H1 (cell line): ENCODE data around the gene TCERG1. TPM values are rescaled to one million over a fixed set of nuclear protein-coding genes. Genes with fewer than 3 reads are reported as not detected.

ENCODE experiments used
- CTCF ChIA-PET: fragments of 300-600 bp; sonication (Branson Sonifier 250); formaldehyde crosslinking; loops from one replicate; lab custom pipeline; 2021; ENCODE audit not compliant: partially characterized antibody; lab: Charles Lee
- POLR2A ChIA-PET: fragments of 300-600 bp; sonication (Branson Sonifier 250); formaldehyde crosslinking; loops from one replicate; lab custom pipeline; 2021; ENCODE audit warnings: inconsistent platforms; ENCODE audit not compliant: partially characterized antibody; lab: Charles Lee
- DNase-seq, 2 experiments: peaks; one replicate each; pipeline versions ENCODE4 v3.0.0 to v3.0.0-alpha.2; 2010 to 2022; ENCODE audit warnings: low spot score in 2 of 2, low read depth in 1 of 2, mixed read lengths in 1 of 2
- FAIRE-seq: peaks from 2 replicates; lab custom pipeline; 2011; peaks lifted over from hg19 to GRCh38; lab: Jason Lieb, UNC
- H2AFZ ChIP-seq: 2 replicates; pipeline ENCODE4 v1.8.1; 2012; ENCODE audit warnings: low read length, inconsistent platforms
- H2AK5ac ChIP-seq: 2 replicates; pipeline ENCODE4 v1.6.1; 2013; ENCODE audit warnings: low read depth, low read length
- H2BK120ac ChIP-seq: replicated peaks from 2 replicates; pipeline ENCODE3; 2013; ENCODE audit warnings: low read depth, low read length, inconsistent platforms
- H2BK12ac ChIP-seq: 2 replicates; pipeline ENCODE4 v1.6.1; 2013; ENCODE audit warnings: low read depth, low read length
- H2BK15ac ChIP-seq: 2 replicates; pipeline ENCODE4 v1.6.1; 2013; ENCODE audit warnings: low read length
- H2BK20ac ChIP-seq: 2 replicates; pipeline ENCODE4 v1.6.1; 2013; ENCODE audit warnings: low read length
- H2BK5ac ChIP-seq: 2 replicates; pipeline ENCODE4 v1.6.1; 2013; ENCODE audit warnings: low read depth, low read length
- H3K14ac ChIP-seq: 2 replicates; pipeline ENCODE4 v1.6.1; 2013; ENCODE audit warnings: inconsistent platforms; ENCODE audit not compliant: insufficient read length
- H3K18ac ChIP-seq: 2 replicates; pipeline ENCODE4 v1.6.1; 2013; ENCODE audit warnings: low read length; ENCODE audit errors: extremely low read depth
- H3K23ac ChIP-seq: 2 replicates; pipeline ENCODE4 v1.6.1; 2013; ENCODE audit warnings: inconsistent platforms; ENCODE audit not compliant: insufficient read length
- H3K23me2 ChIP-seq: 2 replicates; pipeline ENCODE4 v1.6.1; 2013; ENCODE audit warnings: low read depth, low read length
- H3K27ac ChIP-seq: 2 replicates; pipeline ENCODE4 v1.6.1; 2011; ENCODE audit warnings: low read depth, low read length, inconsistent platforms
- H3K27me3 ChIP-seq, 4 experiments: replicated peaks in 1 of 4; 1 replicate in 1 of 4; 2 replicates in 3 of 4; pipeline versions ENCODE4 v1.6.1 to v1.8.1; 2011 to 2013; ENCODE audit warnings: low read length in 3 of 4, mild to moderate bottlenecking in 3 of 4, inconsistent platforms in 2 of 4, mixed read lengths in 2 of 4, moderate library complexity in 1 of 4; ENCODE audit not compliant: control insufficient read depth in 3 of 4, insufficient read depth in 3 of 4; ENCODE audit errors: extremely low read depth in 1 of 4
- H3K36me3 ChIP-seq, 4 experiments: 2 replicates each; pipeline versions ENCODE4 v1.6.1 to v1.8.1; 2011 to 2013; ENCODE audit warnings: mild to moderate bottlenecking in 4 of 4, low read length in 3 of 4, moderate library complexity in 2 of 4, control low read depth in 1 of 4, inconsistent platforms in 1 of 4; ENCODE audit not compliant: insufficient read depth in 4 of 4, control insufficient read depth in 2 of 4
- H3K4ac ChIP-seq: replicated peaks from 2 replicates; pipeline ENCODE3; 2013; ENCODE audit warnings: low read length, low read depth, mixed read lengths, inconsistent platforms; ENCODE audit not compliant: insufficient read length
- H3K4me1 ChIP-seq, 4 experiments: replicated peaks in 1 of 4; 1 replicate in 1 of 4; 2 replicates in 3 of 4; pipeline versions ENCODE4 v1.6.1 to v1.8.1; 2011 to 2013; ENCODE audit warnings: low read length in 3 of 4, inconsistent platforms in 2 of 4, mixed read lengths in 1 of 4; ENCODE audit not compliant: insufficient read depth in 4 of 4, control insufficient read depth in 3 of 4
- H3K4me2 ChIP-seq, 2 experiments: 2 replicates each; pipeline versions ENCODE4 v1.6.1 to v1.8.1; 2011 to 2013; ENCODE audit warnings: low read depth in 2 of 2, low read length in 2 of 2, control low read depth in 1 of 2, inconsistent platforms in 1 of 2, mild to moderate bottlenecking in 1 of 2; ENCODE audit not compliant: insufficient read depth in 1 of 2
- H3K4me3 ChIP-seq, 4 experiments: fragments of 200-600, 300-600 bp in 1 of 4; sonication (generic), shearing (Covaris generic), sonication (Bioruptor Twin) in 1 of 4; 2 replicates each; pipeline versions ENCODE4 v1.5.1 to v1.8.1; 2011 to 2016; ENCODE audit warnings: low read length in 4 of 4, low read depth in 3 of 4, control low read depth in 2 of 4, inconsistent platforms in 2 of 4, mild to moderate bottlenecking in 2 of 4, mixed read lengths in 1 of 4, moderate library complexity in 1 of 4; ENCODE audit not compliant: insufficient read depth in 2 of 4; ENCODE audit errors: extremely low read depth in 1 of 4
- H3K56ac ChIP-seq: replicated peaks from 2 replicates; pipeline ENCODE3; 2013; ENCODE audit warnings: low read depth, mild to moderate bottlenecking, mixed read lengths, low read length, inconsistent platforms; ENCODE audit not compliant: insufficient read length
- H3K79me1 ChIP-seq: 2 replicates; pipeline ENCODE4 v1.6.1; 2013; ENCODE audit warnings: low read depth, low read length, control low read depth
- H3K79me2 ChIP-seq, 2 experiments: 2 replicates each; pipeline versions ENCODE4 v1.6.1 to v1.8.1; 2012 to 2013; ENCODE audit warnings: low read length in 2 of 2, mild to moderate bottlenecking in 2 of 2, inconsistent platforms in 1 of 2; ENCODE audit not compliant: insufficient read depth in 2 of 2, control insufficient read depth in 1 of 2
- H3K9ac ChIP-seq, 4 experiments: replicated peaks in 1 of 4; 1 replicate in 1 of 4; 2 replicates in 3 of 4; pipeline versions ENCODE4 v1.6.1 to v1.8.1; 2011 to 2013; ENCODE audit warnings: low read depth in 3 of 4, low read length in 3 of 4, control low read depth in 2 of 4, mild to moderate bottlenecking in 2 of 4, moderate library complexity in 2 of 4, inconsistent platforms in 1 of 4; ENCODE audit errors: extremely low read depth in 1 of 4
- H3K9me3 ChIP-seq, 2 experiments: 2 replicates each; pipeline versions ENCODE4 v1.6.1 to v1.8.1; 2012 to 2013; ENCODE audit warnings: mild to moderate bottlenecking in 2 of 2, moderate library complexity in 2 of 2, control low read depth in 1 of 2, inconsistent platforms in 1 of 2, low read depth in 1 of 2, low read length in 1 of 2, mixed read lengths in 1 of 2; ENCODE audit not compliant: insufficient read depth in 2 of 2
- H4K20me1 ChIP-seq, 2 experiments: replicated peaks in 1 of 2; 2 replicates each; pipeline versions ENCODE3 to v1.8.1; 2011 to 2013; ENCODE audit warnings: inconsistent platforms in 2 of 2, low read length in 2 of 2, mild to moderate bottlenecking in 1 of 2; ENCODE audit not compliant: insufficient read depth in 2 of 2, control insufficient read depth in 1 of 2
- H4K5ac ChIP-seq: 2 replicates; pipeline ENCODE4 v1.6.1; 2013; ENCODE audit warnings: low read length, low read depth, mixed read lengths, inconsistent platforms; ENCODE audit not compliant: insufficient read length
- H4K8ac ChIP-seq: 2 replicates; pipeline ENCODE4 v1.8.0; 2013; ENCODE audit warnings: mild to moderate bottlenecking, moderate library complexity, low read length, inconsistent platforms; ENCODE audit not compliant: insufficient read depth; ENCODE audit errors: extremely low read depth
- H4K91ac ChIP-seq: replicated peaks from 2 replicates; pipeline ENCODE3; 2013; ENCODE audit warnings: low read length, mixed read lengths, inconsistent platforms; ENCODE audit not compliant: insufficient read length
- CBX8 ChIP-seq: fragments of 300-800, 300-1000 bp; sonication (generic); IDR thresholded peaks from 2 replicates; pipeline ENCODE4 v1.7.1; 2016; ENCODE audit warnings: low read depth, low read length, borderline replicate concordance
- EGR1 ChIP-seq: IDR thresholded peaks from 2 replicates; pipeline ENCODE4 v1.6.1; 2011; ENCODE audit warnings: low read depth, low read length, borderline replicate concordance
- EP300 ChIP-seq, 2 experiments: IDR thresholded peaks; 1 replicate in 1 of 2; 2 replicates in 1 of 2; pipeline ENCODE4 v1.6.1; 2011 to 2012; ENCODE audit warnings: low read depth in 2 of 2, low read length in 2 of 2, mild to moderate bottlenecking in 2 of 2, borderline replicate concordance in 1 of 2, inconsistent platforms in 1 of 2, moderate library complexity in 1 of 2
- JUN ChIP-seq: IDR thresholded peaks from 2 replicates; pipeline ENCODE4 v1.6.1; 2011; ENCODE audit warnings: low read depth, mild to moderate bottlenecking, improper control_type of control experiment, low read length
- KDM4A ChIP-seq: IDR thresholded peaks from one replicate; pipeline ENCODE4 v1.7.1; 2012; ENCODE audit warnings: low read depth, mild to moderate bottlenecking, moderate library complexity, low read length, inconsistent platforms; ENCODE audit not compliant: severe bottlenecking
- NRF1 ChIP-seq: IDR thresholded peaks from 2 replicates; pipeline ENCODE4 v1.6.1; 2011; ENCODE audit warnings: mild to moderate bottlenecking, low read depth, low read length, improper control_type of control experiment
- POU5F1 ChIP-seq: IDR thresholded peaks from 2 replicates; pipeline ENCODE4 v1.6.1; 2011; ENCODE audit warnings: low read depth, mild to moderate bottlenecking, low read length, moderate library complexity
- SP1 ChIP-seq: IDR thresholded peaks from 2 replicates; pipeline ENCODE4 v1.6.1; 2011; ENCODE audit warnings: low read depth, low read length
- WGBS, 2 experiments: shearing (Covaris generic) in 1 of 2; methylation state at CpG; one replicate each; pipeline versions ENCODE4 v1.1.6 to v1.1.7; 2013 to 2015; ENCODE audit warnings: low lambda C conversion rate in 2 of 2, mixed read lengths in 2 of 2, inconsistent platforms in 1 of 2, low coverage in 1 of 2, missing lambda C conversion rate in 1 of 2; ENCODE audit not compliant: insufficient replicate concordance in 2 of 2, insufficient coverage in 1 of 2, insufficient read length in 1 of 2; ENCODE audit errors: extremely low coverage in 1 of 2, missing lambda C conversion rate in 1 of 2; 5-methylcytosine and 5-hydroxymethylcytosine counted together
- polyA plus RNA-seq, 7 experiments: library from polyadenylated mRNA; depleted of rRNA in 3 of 7; stranded (reverse) in 5 of 7; unstranded in 2 of 7; fragments of >200 nt in 5 of 7; fragments of 200-250 nt in 2 of 7; gene quantifications; 1 replicate in 5 of 7; 2 replicates in 1 of 7; 4 replicates in 1 of 7; pipeline versions ENCODE4 v1.2.1 to v1.2.3, GENCODE V29; 2011 to 2013; ENCODE audit warnings: missing spikeins in 2 of 7, mixed read lengths in 2 of 7
- total RNA-seq: library from RNA; stranded (reverse); fragmentation: NEBNext Ultra II Directional; extraction: Animal tissue kit (Norgen Biotek cat#: 25700); gene quantifications from 2 replicates; pipeline ENCODE4 v1.2.1, GENCODE V29; 2021

The TCERG1 gene
- total and polyA plus RNA-seq, 2 of the 8 experiments (the other 6 are each of a cell fraction or from before 2014, with no cell fraction given) = 105 to 122 TPM

DNA sequence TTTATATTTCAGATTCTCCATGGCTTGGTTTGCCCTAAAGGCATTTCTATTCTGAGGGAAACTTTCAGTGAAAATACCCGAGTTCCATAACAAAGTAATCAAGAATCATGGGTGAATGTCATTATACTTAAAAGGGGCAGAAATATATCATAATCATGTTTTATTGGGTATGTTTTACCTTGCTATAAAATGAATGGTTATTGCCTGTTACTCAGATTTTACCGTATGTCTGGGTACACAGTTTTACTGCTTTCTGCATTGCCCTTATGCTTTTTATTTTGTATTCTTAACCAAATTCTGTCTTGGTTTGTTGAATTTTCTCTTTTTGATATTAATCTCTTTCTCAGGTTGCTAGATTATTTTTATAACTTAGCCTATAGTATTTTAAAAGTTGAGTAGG lies 66.3 kb downstream of the TCERG1 start:
- no peak for FAIRE-seq
- Histone ChIP-seq H2BK5ac (no peak overlapping the region), H3K23ac (no peak overlapping the region), H4K20me1 (peaks cover 0 to 2% of the 10 kb centered on the region in 2 experiments), H2AFZ (no peak overlapping the region), H3K56ac (no peak overlapping the region), H2AK5ac (no peak overlapping the region), H2BK20ac (no peak overlapping the region), H3K36me3 (peaks cover 6 to 34% (median 18%) of the 10 kb centered on the region in 4 experiments), H3K9me3 (no peaks in the 10 kb centered on the region), H3K79me1 (no peaks in the 10 kb centered on the region), H2BK12ac (no peak overlapping the region), H3K4me3 (no peak overlapping the region), H3K79me2 (no peaks in the 10 kb centered on the region), H4K5ac (no peak overlapping the region), H3K27ac (no peak overlapping the region), H3K14ac (no peak overlapping the region), H3K4ac (no peak overlapping the region), H4K91ac (no peak overlapping the region), H3K27me3 (no peaks in the 10 kb centered on the region), H3K4me1 (no peaks in the 10 kb centered on the region), H3K23me2 (no peaks in the 10 kb centered on the region), H2BK15ac (no peak overlapping the region), H3K4me2 (no peak overlapping the region), H4K8ac (no peak overlapping the region), H2BK120ac (no peak overlapping the region), H3K9ac (no peak overlapping the region), H3K18ac (no peak overlapping the region)
- no peak for DNase-seq
- CTCF ChIA-PET = no interaction called here
- 93% methylated on average over 2 of the region's 2 CpGs; no CpG with 5 or more reads in 1 of the 2 experiments for WGBS, 2 experiments
- POLR2A ChIA-PET = interaction anchor here (0.9 kb wide), 1 partner anchor 15 kb away, joined by 3 read pairs; no protein-coding TSS in a partner anchor
- TF ChIP-seq JUN (no peak), POU5F1 (no peak), EGR1 (no peak), CBX8 (no peak), SP1 (no peak), NRF1 (no peak), KDM4A (no peak), EP300 (IDR thresholded peaks at IDR 0.05; ENCODE audit: borderline replicate concordance in 1 of 2, low read depth in 2 of 2, low read length in 2 of 2) (no peak)
